ENCODE data around the gene NMNAT3. TPM values are rescaled to one million over a fixed set of nuclear protein-coding genes. Genes with fewer than 3 reads are reported as not detected.

Gene NMNAT3
- total and polyA plus RNA-seq, 2 experiments from 2014 or later, result 8.3 to 9.2 TPM

- Mint-ChIP-seq H3K27me3 (ENCODE audit: insufficient read depth, low read depth, poor library complexity) (no peaks in the 10 kb centered on the region), H3K9me3 (no peaks in the 10 kb centered on the region), H3K4me3 (no peak overlapping the region), H3K27ac (no peak overlapping the region), H3K4me1 (no peaks in the 10 kb centered on the region), H3K36me3 (ENCODE audit: low read depth) (no peaks in the 10 kb centered on the region)
- Histone ChIP-seq H3K9me2 (ENCODE audit: insufficient read depth) (no peaks in the 10 kb centered on the region), H3K4me3 (no peak overlapping the region), H3K79me2 (replicated peaks; ENCODE audit: insufficient read depth) (no peaks in the 10 kb centered on the region), H3K36me3 (ENCODE audit: insufficient read depth) (no peaks in the 10 kb centered on the region), H3K4me1 (ENCODE audit: insufficient read depth) (no peaks in the 10 kb centered on the region), H3K27me3 (ENCODE audit: insufficient read depth) (no peaks in the 10 kb centered on the region), H2AFZ (no peak overlapping the region), H3F3A (replicated peaks; ENCODE audit: low read depth) (no peaks in the 10 kb centered on the region), H4K20me1 (replicated peaks; ENCODE audit: insufficient read depth) (no peaks in the 10 kb centered on the region), H3K27ac (ENCODE audit: low read depth) (no peak overlapping the region), H3K4me2 (no peak overlapping the region)
- TF ChIP-seq ZNF331 (CRISPR knock-in tag; IDR thresholded peaks at IDR 0.05; ENCODE audit: low read depth), result no peak
- no peak for TF ChIP-seq NANOG (IDR thresholded peaks at IDR 0.05; ENCODE audit: borderline replicate concordance)
- no peak for TF ChIP-seq JUNB (IDR thresholded peaks at IDR 0.05; ENCODE audit: unreplicated experiment)
- TF ChIP-seq EZH2phosphoT487 (IDR thresholded peaks at IDR 0.05; ENCODE audit: unreplicated experiment), result no peak
- no peak for TF ChIP-seq EZH2 (IDR thresholded peaks at IDR 0.05; ENCODE audit: low read depth, unreplicated experiment)
- no peak for TF ChIP-seq POLR2AphosphoS5 (IDR thresholded peaks at IDR 0.05; ENCODE audit: low read depth)
- TF ChIP-seq ZNF114 (CRISPR knock-in tag; IDR thresholded peaks at IDR 0.05), result no peak
- no peak for TF ChIP-seq ETS1 (IDR thresholded peaks at IDR 0.05)
- no peak for TF ChIP-seq CREB1 (CRISPR knock-in tag; IDR thresholded peaks at IDR 0.05; ENCODE audit: low read depth)
- TF ChIP-seq ZNF462 (CRISPR knock-in tag; IDR thresholded peaks at IDR 0.05), result no peak
- no peak for TF ChIP-seq STAT1 (IDR thresholded peaks at IDR 0.05; ENCODE audit: unreplicated experiment)
- TF ChIP-seq REST (IDR thresholded peaks at IDR 0.05; ENCODE audit: unreplicated experiment), result no peak
- ATAC-seq, result no peak
- no peak for DNase-seq (ENCODE audit: low spot score)
These were observed 31.3 kb downstream of the NMNAT3 start for GRCh38 chr3:139646512-139646911.

Data from GM23338 (cell line).